ENCODE measurements around the gene INTS6L. TPM values are rescaled to one million over a fixed set of nuclear protein-coding genes. Genes with fewer than 3 reads are reported as not detected.
"Not testable (repeated sequence)": the region's sequence is repeated elsewhere in the genome, so short reads cannot be mapped to it uniquely, and the experiment has no call there.

Gene INTS6L
- polyA plus RNA-seq, 1 donor = 11.1 TPM

GRCh38 chrX:135522878-135523693, 2.6 kb downstream of the INTS6L start:
- DNase-seq (ENCODE audit: low read depth) = no peak

- no peak for DNase-seq (ENCODE audit: low read depth)
Measured at GRCh38 chrX:135528254-135528653, 7.8 kb downstream of the INTS6L start.

DNA sequence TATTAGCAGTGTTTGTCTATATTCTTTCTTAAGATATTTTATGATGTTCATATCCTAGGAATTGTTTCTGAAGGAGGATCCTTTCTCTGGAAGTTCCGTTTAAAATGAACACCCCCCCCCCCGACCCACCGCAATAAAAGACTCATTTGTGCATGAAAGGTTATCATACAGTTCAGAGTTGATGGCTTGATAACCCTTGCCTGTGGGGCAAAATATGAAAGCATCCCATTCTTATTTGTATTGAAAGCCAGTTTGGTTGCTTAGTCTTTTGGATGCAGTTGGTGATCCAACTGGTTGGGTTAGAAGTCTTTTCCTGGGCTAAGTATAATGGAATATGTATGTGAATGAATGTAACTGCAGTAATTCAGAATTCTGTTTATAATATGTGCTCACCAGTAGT, 8.3 kb downstream of the INTS6L start:
- DNase-seq (ENCODE audit: low read depth) = no peak

GRCh38 chrX:135530097-135530496, 9.6 kb downstream of the INTS6L start:
- no peak for DNase-seq (ENCODE audit: low read depth)

DNA sequence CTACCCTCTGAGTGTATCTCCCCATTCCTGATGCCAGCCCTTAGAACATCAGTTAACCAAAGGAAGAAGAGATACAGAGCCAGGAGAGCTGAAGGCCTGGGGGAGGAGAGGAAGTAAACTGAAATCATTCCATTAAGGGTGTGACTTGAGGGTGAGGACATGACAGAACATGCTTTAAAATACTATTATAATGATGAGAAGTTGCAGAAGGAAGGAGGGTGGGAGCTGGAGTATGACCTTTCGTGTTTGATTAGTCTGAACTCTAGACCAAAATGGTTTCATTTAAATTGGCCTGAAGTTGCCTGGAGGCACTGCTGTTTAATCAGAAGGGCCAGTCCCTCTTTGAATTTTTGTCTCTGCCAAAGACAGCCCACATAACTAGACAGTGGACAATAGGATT, 11.4 kb downstream of the INTS6L start:
- no peak for DNase-seq (ENCODE audit: low read depth)

GRCh38 chrX:135535077-135535940, 14.8 kb downstream of the INTS6L start:
- DNase-seq (ENCODE audit: low read depth) = no peak

- no peak for DNase-seq (ENCODE audit: low read depth)
Measured at GRCh38 chrX:135536877-135537276, 16.4 kb downstream of the INTS6L start.

- DNase-seq (ENCODE audit: low read depth) = no peak
Measured at GRCh38 chrX:135541351-135541750, 20.9 kb downstream of the INTS6L start.

- DNase-seq (ENCODE audit: low read depth) = no peak
Measured at GRCh38 chrX:135543172-135543571, 22.7 kb downstream of the INTS6L start.

DNA sequence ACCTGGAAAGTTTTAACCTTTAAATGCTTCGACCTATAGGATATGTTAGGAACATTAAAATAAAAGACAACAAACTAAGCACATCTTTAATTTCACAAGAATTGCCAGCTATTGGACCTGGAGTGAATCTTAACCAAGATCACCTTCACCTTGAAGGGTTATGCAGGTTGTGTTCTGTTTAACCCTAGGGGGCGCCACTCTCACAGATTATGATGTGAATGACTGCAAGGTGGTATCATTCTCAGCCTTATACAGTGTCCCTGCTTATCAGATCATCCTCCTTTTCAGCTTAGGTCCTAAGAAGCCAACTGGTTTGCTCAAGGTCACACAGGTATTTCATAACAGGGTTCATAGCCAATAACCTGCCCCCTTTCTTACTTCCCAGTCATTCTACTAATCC, 23.5 kb downstream of the INTS6L start:
- no peak for DNase-seq (ENCODE audit: low read depth)

DNA sequence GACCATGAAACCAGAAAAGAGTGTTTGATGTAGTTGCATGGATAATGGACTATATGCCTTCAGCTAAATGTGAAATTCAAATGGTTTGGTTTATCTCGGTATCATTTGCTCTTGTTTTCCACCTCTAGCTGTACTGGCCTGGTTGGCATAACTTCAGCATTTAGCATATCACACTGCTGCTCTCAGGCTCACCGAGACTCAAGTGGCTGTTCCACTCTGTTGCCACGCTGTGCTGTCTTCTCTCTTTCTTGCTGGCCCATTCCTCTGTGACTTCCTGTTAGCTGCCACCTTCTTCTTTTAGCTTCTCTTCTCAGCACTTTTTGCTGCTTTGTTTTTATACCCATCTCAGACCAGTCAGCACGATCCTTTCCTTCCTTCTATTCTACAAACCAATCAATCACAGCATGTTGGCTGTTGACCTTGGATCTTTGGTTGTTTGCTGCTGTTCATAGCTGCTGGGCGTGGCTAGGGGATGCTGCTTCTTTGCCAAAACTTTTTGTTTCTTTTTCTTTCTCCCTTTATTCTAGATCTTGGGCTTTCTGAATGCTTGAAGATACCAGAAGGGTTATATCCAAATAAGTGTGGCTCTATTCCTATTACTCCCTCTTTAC, 24.0 kb downstream of the INTS6L start:
- DNase-seq (ENCODE audit: low read depth) = no peak

DNA sequence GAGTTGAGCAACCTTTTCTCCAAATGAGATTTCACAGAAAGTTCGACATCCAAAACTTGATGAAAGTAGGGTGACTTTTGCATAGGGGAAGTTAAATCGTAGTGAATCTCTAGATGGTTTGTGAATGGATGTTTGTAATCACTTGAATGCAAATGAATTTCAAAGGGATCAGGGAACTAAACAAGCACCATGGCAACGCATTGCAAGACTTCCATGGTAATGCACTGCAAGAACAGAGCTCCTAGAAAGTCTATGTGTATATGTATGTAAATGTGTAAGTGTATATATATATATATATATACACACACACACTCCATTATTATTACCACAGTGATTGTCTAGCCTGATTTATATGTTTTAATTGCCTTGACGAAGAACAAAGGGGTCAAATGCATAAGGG, 27.3 kb downstream of the INTS6L start:
- DNase-seq (ENCODE audit: low read depth) = no peak

GRCh38 chrX:135549519-135549918, 29.1 kb downstream of the INTS6L start:
- DNase-seq (ENCODE audit: low read depth) = no peak

DNA sequence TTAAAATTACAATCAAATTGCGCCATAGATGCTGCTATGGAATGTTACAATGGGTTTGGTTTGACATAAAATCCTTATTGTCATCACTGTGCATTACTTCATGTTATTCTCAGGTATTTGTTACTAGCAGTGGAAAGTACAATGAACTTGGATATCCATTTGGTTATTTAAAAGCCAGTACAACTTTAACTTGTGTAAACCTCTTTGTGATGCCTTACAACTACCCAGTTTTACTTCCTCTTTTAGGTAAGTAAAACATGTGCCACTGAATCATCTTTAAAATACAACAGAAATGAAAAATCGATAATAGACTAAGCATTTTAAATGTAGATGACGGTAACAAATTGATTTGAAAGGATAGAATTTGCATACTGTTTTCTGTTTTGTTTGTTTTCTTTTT, 35.6 kb downstream of the INTS6L start:
- no peak for DNase-seq (ENCODE audit: low read depth)

GRCh38 chrX:135557344-135557743, 36.9 kb downstream of the INTS6L start:
- DNase-seq (ENCODE audit: low read depth) = no peak

- no peak for DNase-seq (ENCODE audit: low read depth)
Measured at GRCh38 chrX:135572436-135572835, 52.0 kb downstream of the INTS6L start.

GRCh38 chrX:135581496-135581895, 61.0 kb downstream of the INTS6L start:
- DNase-seq (ENCODE audit: low read depth) = no peak

GRCh38 chrX:135585153-135585552, 64.7 kb downstream of the INTS6L start:
- DNase-seq (ENCODE audit: low read depth) = no peak

DNA sequence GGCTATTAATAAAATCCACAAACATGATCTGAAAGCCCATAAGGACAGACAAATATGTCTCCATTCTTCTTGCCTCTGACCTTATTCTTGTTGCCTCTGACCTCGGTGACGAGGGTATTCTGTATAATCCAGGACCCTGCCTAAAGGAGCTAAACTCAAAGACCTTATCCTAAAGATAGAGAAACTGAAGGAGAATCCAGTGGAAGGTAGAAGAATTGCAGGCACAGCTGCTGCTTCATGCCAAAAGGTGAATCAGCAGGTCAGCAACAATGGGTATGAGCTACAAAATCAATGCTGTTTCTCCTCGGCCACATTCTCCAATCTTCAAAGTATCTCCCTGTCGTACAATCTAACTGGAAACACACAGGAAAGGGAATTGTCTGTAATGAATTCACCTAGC, 71.4 kb downstream of the INTS6L start:
- DNase-seq (ENCODE audit: low read depth) = no peak

DNA sequence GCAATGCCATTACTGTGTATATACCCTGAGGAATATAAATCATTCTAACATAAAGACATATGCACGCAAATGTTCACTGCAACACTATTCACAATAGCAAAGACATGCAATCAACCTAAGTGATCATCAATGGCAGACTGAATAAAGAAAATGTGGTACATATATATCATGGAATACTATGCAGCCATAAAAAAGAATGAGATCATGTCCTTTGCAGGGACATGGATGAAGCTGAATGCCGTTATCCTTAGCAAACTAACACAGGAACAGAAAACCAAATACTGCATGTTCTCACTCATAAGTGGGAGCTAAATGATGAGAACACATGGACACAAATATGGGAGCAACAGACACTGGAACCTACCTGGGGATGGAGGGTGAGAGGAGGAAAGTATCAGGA, 73.6 kb downstream of the INTS6L start:
- DNase-seq (ENCODE audit: low read depth) = not testable (repeated sequence)

DNA sequence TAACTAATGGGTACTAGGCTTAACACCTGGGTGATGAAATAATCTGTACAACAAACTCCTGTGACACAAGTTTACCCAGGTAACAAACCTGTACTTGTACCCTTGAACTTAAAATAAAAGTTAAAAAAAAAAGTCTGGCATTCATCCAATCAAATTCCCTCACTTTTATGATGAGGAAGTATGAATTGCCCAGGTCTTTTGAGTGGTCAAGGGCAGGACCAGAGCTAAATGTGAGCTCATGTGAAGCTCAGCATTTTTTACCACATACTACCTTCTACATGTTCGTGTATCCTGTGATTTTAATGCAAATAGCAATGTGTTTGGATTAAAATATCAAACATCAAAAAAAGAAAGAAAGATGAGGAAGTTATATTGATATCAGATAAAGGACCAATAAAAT, 74.0 kb downstream of the INTS6L start:
- not testable (repeated sequence) for DNase-seq (ENCODE audit: low read depth)

DNA sequence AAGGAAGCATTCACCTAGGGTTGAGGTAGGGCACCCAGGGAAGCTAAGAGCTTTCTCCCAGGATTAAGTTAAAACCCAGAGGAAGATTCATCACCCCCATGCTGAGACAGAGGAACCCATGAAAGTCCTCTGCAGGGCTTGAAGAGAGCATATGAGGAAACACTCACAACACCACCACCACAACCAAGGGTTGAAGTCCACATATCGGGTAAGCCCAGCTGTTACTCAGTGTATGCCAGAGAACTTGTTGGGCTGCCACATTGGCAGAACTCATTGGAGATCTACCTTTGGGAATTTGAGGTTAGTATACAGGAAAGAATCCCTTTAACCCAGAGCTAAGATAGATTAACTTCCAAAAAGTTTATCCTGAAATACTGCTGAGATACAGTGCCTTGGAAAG, 75.1 kb downstream of the INTS6L start:
- DNase-seq (ENCODE audit: low read depth) = no peak

DNA sequence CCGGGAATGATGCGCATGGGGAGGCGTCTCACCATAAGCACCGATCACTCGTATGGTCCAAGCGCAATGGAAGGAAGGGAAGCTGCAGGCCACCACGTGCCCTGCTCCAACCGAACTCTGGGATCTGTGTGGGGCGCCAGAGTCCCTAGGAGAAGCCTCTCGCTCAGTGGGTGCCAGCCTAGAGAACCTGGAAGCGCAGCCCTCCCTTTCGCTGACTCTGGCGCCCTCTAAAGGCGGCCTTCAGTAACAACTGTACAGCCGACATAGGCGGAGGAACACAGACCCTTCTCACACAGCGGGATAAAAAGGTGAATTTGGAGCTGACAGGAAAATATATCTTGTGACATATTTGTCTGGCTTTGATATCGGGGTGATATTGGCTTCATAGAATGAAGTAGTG, 76.0 kb downstream of the INTS6L start:
- no peak for DNase-seq (ENCODE audit: low read depth)
